ENCODE measurements around the gene PTGR2. TPM values are rescaled to one million over a fixed set of nuclear protein-coding genes. Genes with fewer than 3 reads are reported as not detected.

PTGR2 gene
- total RNA-seq, 1 donor from 2014 or later = 5.8 TPM

DNA sequence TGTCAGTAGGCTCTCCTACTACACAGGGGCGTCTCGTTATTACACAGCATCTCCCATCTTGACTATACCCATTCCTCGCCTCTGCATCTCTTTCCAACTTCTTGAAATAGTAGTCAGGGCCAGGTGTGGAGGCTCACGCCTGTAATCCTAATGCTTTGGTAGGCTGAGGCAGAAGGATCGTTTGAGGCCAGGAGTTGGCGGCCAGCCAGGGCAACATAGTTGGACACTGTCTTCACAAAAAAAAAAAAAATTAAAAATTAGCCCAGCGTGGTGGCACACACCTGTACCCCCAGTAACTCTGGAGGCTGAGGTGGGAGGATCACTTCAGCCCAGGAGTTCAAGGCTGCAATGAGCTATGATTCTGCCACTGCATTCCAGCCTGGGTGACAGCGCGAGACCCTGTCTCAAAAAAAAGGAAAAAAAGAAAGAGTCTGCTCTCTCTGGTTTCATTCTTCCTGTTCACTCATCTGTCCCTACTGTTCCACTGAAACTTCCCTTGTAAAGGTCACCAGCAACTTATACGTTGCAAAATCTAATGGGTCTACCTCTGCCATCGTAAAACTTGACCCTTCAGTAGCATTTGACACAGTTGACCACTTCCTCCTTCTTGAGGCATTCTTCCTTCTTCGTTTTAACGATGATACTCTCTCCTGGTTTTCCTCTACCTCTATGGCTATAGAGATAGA is 41.0 kb upstream of the PTGR2 start:
- DNase-seq (ENCODE audit: low read depth) (no peak), FAIRE-seq (no peak)
- Histone ChIP-seq H3K27me3 (ENCODE audit: insufficient read depth, low read length) (no peaks in the 10 kb centered on the region), H3K9me3 (ENCODE audit: insufficient read depth, low read depth, low read length) (no peaks in the 10 kb centered on the region), H3K4me3 (ENCODE audit: insufficient read depth, low read depth, low read length) (no peak overlapping the region), H3K79me2 (ENCODE audit: insufficient read depth, low read length) (no peaks in the 10 kb centered on the region), H2AFZ (ENCODE audit: low read depth, low read length) (no peak overlapping the region), H4K20me1 (ENCODE audit: insufficient read depth, low read length) (no peaks in the 10 kb centered on the region), H3K9ac (ENCODE audit: low read length) (no peak overlapping the region), H3K36me3 (ENCODE audit: insufficient read depth, low read length) (no peaks in the 10 kb centered on the region), H3K27ac (ENCODE audit: low read depth, low read length) (no peak overlapping the region), H3K4me2 (ENCODE audit: low read length) (no peak overlapping the region), H3K4me1 (ENCODE audit: insufficient read depth, low read length) (no peaks in the 10 kb centered on the region)
- TF ChIP-seq, protein P1, sequence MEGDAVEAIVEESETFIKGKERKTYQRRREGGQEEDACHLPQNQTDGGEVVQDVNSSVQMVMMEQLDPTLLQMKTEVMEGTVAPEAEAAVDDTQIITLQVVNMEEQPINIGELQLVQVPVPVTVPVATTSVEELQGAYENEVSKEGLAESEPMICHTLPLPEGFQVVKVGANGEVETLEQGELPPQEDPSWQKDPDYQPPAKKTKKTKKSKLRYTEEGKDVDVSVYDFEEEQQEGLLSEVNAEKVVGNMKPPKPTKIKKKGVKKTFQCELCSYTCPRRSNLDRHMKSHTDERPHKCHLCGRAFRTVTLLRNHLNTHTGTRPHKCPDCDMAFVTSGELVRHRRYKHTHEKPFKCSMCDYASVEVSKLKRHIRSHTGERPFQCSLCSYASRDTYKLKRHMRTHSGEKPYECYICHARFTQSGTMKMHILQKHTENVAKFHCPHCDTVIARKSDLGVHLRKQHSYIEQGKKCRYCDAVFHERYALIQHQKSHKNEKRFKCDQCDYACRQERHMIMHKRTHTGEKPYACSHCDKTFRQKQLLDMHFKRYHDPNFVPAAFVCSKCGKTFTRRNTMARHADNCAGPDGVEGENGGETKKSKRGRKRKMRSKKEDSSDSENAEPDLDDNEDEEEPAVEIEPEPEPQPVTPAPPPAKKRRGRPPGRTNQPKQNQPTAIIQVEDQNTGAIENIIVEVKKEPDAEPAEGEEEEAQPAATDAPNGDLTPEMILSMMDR (IDR thresholded peaks at IDR 0.05; ENCODE audit: insufficient read depth, low read depth, low read length) = no peak
- no peak for TF ChIP-seq EZH2 (IDR thresholded peaks at IDR 0.05; ENCODE audit: insufficient read depth, low read length)
- Mint-ChIP-seq H3K4me3 (ENCODE audit: unreplicated experiment) (no peak overlapping the region), H3K9me3 (ENCODE audit: unreplicated experiment) (no peaks in the 10 kb centered on the region), H3K36me3 (ENCODE audit: low read depth, unreplicated experiment) (peaks cover 2% of the 10 kb centered on the region), H3K4me1 (ENCODE audit: low read depth, unreplicated experiment) (no peaks in the 10 kb centered on the region), H3K27ac (ENCODE audit: unreplicated experiment) (no peak overlapping the region), H3K27me3 (ENCODE audit: low read depth, unreplicated experiment) (peaks cover 8% of the 10 kb centered on the region)

GRCh38 chr14:73811164-73811503 is 40.5 kb upstream of the PTGR2 start:
- H4K20me1 ChIP-seq (ENCODE audit: insufficient read depth, low read length) = no peaks in the 10 kb centered on the region
- peaks cover 8% of the 10 kb centered on the region for H3K27me3 Mint-ChIP-seq (ENCODE audit: low read depth, unreplicated experiment)
- no peak overlapping the region for H3K27ac ChIP-seq (ENCODE audit: low read depth, low read length)
- H3K4me1 ChIP-seq (ENCODE audit: insufficient read depth, low read length) = no peaks in the 10 kb centered on the region
- H3K9ac ChIP-seq (ENCODE audit: low read length) = no peak overlapping the region
- no peaks in the 10 kb centered on the region for H3K9me3 ChIP-seq (ENCODE audit: insufficient read depth, low read depth, low read length)
- H3K4me3 ChIP-seq (ENCODE audit: insufficient read depth, low read depth, low read length) = no peak overlapping the region
- H3K36me3 ChIP-seq (ENCODE audit: insufficient read depth, low read length) = no peaks in the 10 kb centered on the region
- no peak overlapping the region for H3K4me3 Mint-ChIP-seq (ENCODE audit: unreplicated experiment)
- H3K79me2 ChIP-seq (ENCODE audit: insufficient read depth, low read length) = no peaks in the 10 kb centered on the region
- peaks cover 2% of the 10 kb centered on the region for H3K36me3 Mint-ChIP-seq (ENCODE audit: low read depth, unreplicated experiment)
- H3K4me2 ChIP-seq (ENCODE audit: low read length) = no peak overlapping the region
- H3K9me3 Mint-ChIP-seq (ENCODE audit: unreplicated experiment) = no peaks in the 10 kb centered on the region
- FAIRE-seq = no peak
- TF ChIP-seq, protein P1 (IDR thresholded peaks at IDR 0.05; ENCODE audit: insufficient read depth, low read depth, low read length) = no peak
- TF ChIP-seq EZH2 (IDR thresholded peaks at IDR 0.05; ENCODE audit: insufficient read depth, low read length) = no peak
- H2AFZ ChIP-seq (ENCODE audit: low read depth, low read length) = no peak overlapping the region
- DNase-seq (ENCODE audit: low read depth) = no peak
- no peaks in the 10 kb centered on the region for H3K4me1 Mint-ChIP-seq (ENCODE audit: low read depth, unreplicated experiment)
- H3K27me3 ChIP-seq (ENCODE audit: insufficient read depth, low read length) = no peaks in the 10 kb centered on the region
- H3K27ac Mint-ChIP-seq (ENCODE audit: unreplicated experiment) = no peak overlapping the region

- Histone ChIP-seq H3K79me2 (ENCODE audit: insufficient read depth, low read length) (no peaks in the 10 kb centered on the region), H3K27me3 (ENCODE audit: insufficient read depth, low read length) (no peaks in the 10 kb centered on the region), H3K27ac (ENCODE audit: low read depth, low read length) (no peak overlapping the region), H2AFZ (ENCODE audit: low read depth, low read length) (no peak overlapping the region), H3K4me1 (ENCODE audit: insufficient read depth, low read length) (peaks cover 5% of the 10 kb centered on the region), H3K9me3 (ENCODE audit: insufficient read depth, low read depth, low read length) (no peaks in the 10 kb centered on the region), H3K9ac (ENCODE audit: low read length) (no peak overlapping the region), H3K4me2 (ENCODE audit: low read length) (no peak overlapping the region), H3K4me3 (ENCODE audit: insufficient read depth, low read depth, low read length) (no peak overlapping the region), H3K36me3 (ENCODE audit: insufficient read depth, low read length) (no peaks in the 10 kb centered on the region), H4K20me1 (ENCODE audit: insufficient read depth, low read length) (no peaks in the 10 kb centered on the region)
- H3K27me3 Mint-ChIP-seq (ENCODE audit: low read depth, unreplicated experiment) = peaks cover 8% of the 10 kb centered on the region
- H3K9me3 Mint-ChIP-seq (ENCODE audit: unreplicated experiment) = no peaks in the 10 kb centered on the region
- H3K27ac Mint-ChIP-seq (ENCODE audit: unreplicated experiment) = no peak overlapping the region
- H3K4me1 Mint-ChIP-seq (ENCODE audit: low read depth, unreplicated experiment) = no peaks in the 10 kb centered on the region
- peaks cover 2% of the 10 kb centered on the region for H3K36me3 Mint-ChIP-seq (ENCODE audit: low read depth, unreplicated experiment)
- TF ChIP-seq, protein P1 (IDR thresholded peaks at IDR 0.05; ENCODE audit: insufficient read depth, low read depth, low read length) = no peak
- no peak for TF ChIP-seq EZH2 (IDR thresholded peaks at IDR 0.05; ENCODE audit: insufficient read depth, low read length)
- DNase-seq (ENCODE audit: low read depth) (no peak), FAIRE-seq (no peak)
- H3K4me3 Mint-ChIP-seq (ENCODE audit: unreplicated experiment) = no peak overlapping the region
These were observed 37.5 kb upstream of the PTGR2 start for GRCh38 chr14:73814153-73814552.
